Mesenchymal stem cell (in vitro differentiated cells and primary cell): ENCODE results near the gene ROCK2.
A peak's percentile ranks its signal among the peaks of the same experiment; 100 is the strongest.

Experiments used
- DNase-seq: peaks from one replicate; pipeline ENCODE4 v3.0.0-alpha.2; 2013
- H2AFZ ChIP-seq: one replicate; pipeline ENCODE4 v1.6.1; 2013; ENCODE audit warnings: low read depth, mild to moderate bottlenecking, control low read depth, inconsistent platforms, low read length, moderate library complexity
- H2AK5ac ChIP-seq: 2 replicates; pipeline ENCODE4 v1.6.1; 2013; ENCODE audit warnings: low read length, moderate library complexity, mild to moderate bottlenecking, inconsistent platforms; ENCODE audit not compliant: severe bottlenecking
- H2BK120ac ChIP-seq: one replicate; pipeline ENCODE4 v1.6.1; 2013; ENCODE audit warnings: low read depth, mild to moderate bottlenecking, inconsistent platforms, low read length, moderate library complexity
- H2BK12ac ChIP-seq, 2 experiments: one replicate each; pipeline ENCODE4 v1.6.1; 2013; ENCODE audit warnings: inconsistent platforms in 2 of 2, low read length in 2 of 2, mild to moderate bottlenecking in 2 of 2, moderate library complexity in 2 of 2, control low read depth in 1 of 2
- H2BK15ac ChIP-seq: one replicate; pipeline ENCODE4 v1.6.1; 2013; ENCODE audit warnings: mild to moderate bottlenecking, low read depth, inconsistent platforms; ENCODE audit not compliant: poor library complexity, severe bottlenecking
- H2BK5ac ChIP-seq: 2 replicates; pipeline ENCODE4 v1.6.1; 2013; ENCODE audit warnings: low read depth, mild to moderate bottlenecking, low read length, control low read depth, inconsistent platforms; ENCODE audit not compliant: poor library complexity, severe bottlenecking
- H3K14ac ChIP-seq, 2 experiments: one replicate each; pipeline ENCODE4 v1.6.1; 2013; ENCODE audit warnings: inconsistent platforms in 2 of 2, low read length in 2 of 2, control low read depth in 1 of 2, mild to moderate bottlenecking in 1 of 2, moderate library complexity in 1 of 2
- H3K18ac ChIP-seq, 2 experiments: one replicate each; pipeline ENCODE4 v1.6.1; 2013; ENCODE audit warnings: inconsistent platforms in 2 of 2, low read length in 2 of 2, control low read depth in 1 of 2, low read depth in 1 of 2, mild to moderate bottlenecking in 1 of 2
- H3K23ac ChIP-seq, 2 experiments: one replicate each; pipeline ENCODE4 v1.6.1; 2013; ENCODE audit warnings: inconsistent platforms in 2 of 2, low read length in 2 of 2, mild to moderate bottlenecking in 2 of 2, moderate library complexity in 2 of 2, control low read depth in 1 of 2
- H3K27ac ChIP-seq: 2 replicates; pipeline ENCODE4 v1.5.1; 2013; ENCODE audit warnings: mild to moderate bottlenecking, moderate library complexity, low read length, control low read depth, inconsistent platforms; ENCODE audit not compliant: poor library complexity, severe bottlenecking
- H3K27me3 ChIP-seq, 2 experiments: 2 replicates each; pipeline versions ENCODE4 v1.6.1 to v1.7.0; 2013; ENCODE audit warnings: low read length in 2 of 2, mild to moderate bottlenecking in 2 of 2, moderate library complexity in 2 of 2, control low read depth in 1 of 2, inconsistent platforms in 1 of 2; ENCODE audit not compliant: control insufficient read depth in 1 of 2, insufficient read depth in 1 of 2
- H3K36me3 ChIP-seq, 2 experiments: 2 replicates each; pipeline versions ENCODE4 v1.6.1 to v1.7.0; 2013; ENCODE audit warnings: low read length in 2 of 2, control low read depth in 1 of 2, inconsistent platforms in 1 of 2, low read depth in 1 of 2, mild to moderate bottlenecking in 1 of 2; ENCODE audit not compliant: insufficient read depth in 2 of 2, control insufficient read depth in 1 of 2
- H3K4ac ChIP-seq, 2 experiments: one replicate each; pipeline ENCODE4 v1.6.1; 2013; ENCODE audit warnings: inconsistent platforms in 2 of 2, low read length in 2 of 2, mild to moderate bottlenecking in 2 of 2, moderate library complexity in 2 of 2, control low read depth in 1 of 2, low read depth in 1 of 2
- H3K4me1 ChIP-seq: 2 replicates; pipeline ENCODE4 v1.6.1; 2013; ENCODE audit warnings: low read depth, low read length, control low read depth; ENCODE audit not compliant: control insufficient read depth, insufficient read depth
- H3K4me2 ChIP-seq: 2 replicates; pipeline ENCODE4 v1.6.1; 2013; ENCODE audit warnings: low read length, mild to moderate bottlenecking, inconsistent platforms; ENCODE audit not compliant: poor library complexity, severe bottlenecking
- H3K4me3 ChIP-seq, 2 experiments: 2 replicates each; pipeline versions ENCODE4 v1.5.1 to v1.7.0; 2013; ENCODE audit warnings: low read length in 2 of 2, mild to moderate bottlenecking in 2 of 2, control low read depth in 1 of 2, low read depth in 1 of 2; ENCODE audit not compliant: insufficient read depth in 1 of 2
- H3K79me1 ChIP-seq: replicated peaks from 2 replicates; pipeline ENCODE4 v1.6.1; 2013; ENCODE audit warnings: mild to moderate bottlenecking, control low read depth, low read length, inconsistent platforms; ENCODE audit not compliant: poor library complexity, severe bottlenecking
- H3K9ac ChIP-seq: 2 replicates; pipeline ENCODE4 v1.7.0; 2013; ENCODE audit warnings: mild to moderate bottlenecking, low read length, moderate library complexity
- H3K9me3 ChIP-seq: 2 replicates; pipeline ENCODE4 v1.7.0; 2013; ENCODE audit warnings: mild to moderate bottlenecking, low read length; ENCODE audit not compliant: control insufficient read depth
- H4K8ac ChIP-seq: one replicate; pipeline ENCODE4 v1.6.1; 2013; ENCODE audit warnings: inconsistent platforms, mild to moderate bottlenecking, low read length, moderate library complexity
- H4K91ac ChIP-seq: one replicate; pipeline ENCODE4 v1.6.1; 2013; ENCODE audit warnings: mild to moderate bottlenecking, low read length, inconsistent platforms
- WGBS: methylation state at CpG from one replicate; pipeline ENCODE4 v1.1.7; 2013; ENCODE audit warnings: mixed read lengths; 5-methylcytosine and 5-hydroxymethylcytosine counted together

The ROCK2 gene

DNA sequence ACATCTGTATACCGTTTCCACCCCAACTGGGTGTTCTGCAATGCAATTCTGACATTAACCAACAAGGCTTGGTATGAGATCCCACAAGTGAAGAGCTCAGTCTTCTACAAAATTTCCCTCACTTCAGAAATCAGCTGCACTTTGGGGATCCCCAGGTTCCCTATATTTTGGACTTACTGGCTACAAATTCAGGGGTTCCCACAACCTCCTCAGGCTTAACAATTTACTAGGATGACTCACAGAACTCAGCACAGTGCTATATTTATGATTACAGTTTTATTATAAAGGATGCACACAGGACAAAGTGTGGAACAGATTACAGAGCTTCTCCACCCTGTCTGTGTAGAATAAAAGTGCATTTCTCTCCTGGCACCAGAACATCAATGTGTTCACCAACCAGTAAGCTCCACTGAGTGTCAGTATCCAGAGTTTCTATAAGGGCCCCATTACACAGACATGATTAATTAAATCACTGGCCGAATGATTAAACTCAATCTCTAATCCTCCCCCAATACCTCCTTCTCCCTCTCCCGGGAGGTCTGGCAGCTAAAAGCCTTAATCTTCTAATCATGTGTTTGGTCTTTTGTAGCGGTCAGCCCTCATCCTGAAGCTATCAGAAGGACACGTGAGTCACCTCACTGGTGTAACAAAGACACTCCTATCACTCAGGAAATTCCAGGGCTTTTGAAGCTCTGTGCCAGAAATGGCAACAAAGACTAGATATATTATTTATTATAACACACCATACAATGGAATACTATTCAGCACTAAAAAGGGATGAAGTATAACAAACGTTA lies 104.6 kb downstream of the ROCK2 start:
- Histone ChIP-seq H3K9ac (no peak overlapping the region), H3K4ac (no peak overlapping the region), H3K27me3 (no peaks in the 10 kb centered on the region), H3K27ac (no peak overlapping the region), H3K4me3 (no peak overlapping the region), H4K8ac (no peak overlapping the region), H4K91ac (no peak overlapping the region), H3K4me1 (no peaks in the 10 kb centered on the region), H2AK5ac (no peak overlapping the region), H2BK15ac (no peak overlapping the region), H3K18ac (no peak overlapping the region), H2BK12ac (no peak overlapping the region), H2AFZ (no peak overlapping the region), H3K23ac (no peak overlapping the region), H2BK5ac (no peak overlapping the region), H3K4me2 (no peak overlapping the region), H3K79me1 (peaks cover 24% of the 10 kb centered on the region), H3K14ac (no peak overlapping the region), H3K9me3 (no peaks in the 10 kb centered on the region), H3K36me3 (peaks cover 0 to 25% of the 10 kb centered on the region in 2 experiments), H2BK120ac (no peak overlapping the region)
- WGBS, result 74% methylated on average over 5 of the region's 6 CpGs
- peak; percentile 27 for DNase-seq

DNA sequence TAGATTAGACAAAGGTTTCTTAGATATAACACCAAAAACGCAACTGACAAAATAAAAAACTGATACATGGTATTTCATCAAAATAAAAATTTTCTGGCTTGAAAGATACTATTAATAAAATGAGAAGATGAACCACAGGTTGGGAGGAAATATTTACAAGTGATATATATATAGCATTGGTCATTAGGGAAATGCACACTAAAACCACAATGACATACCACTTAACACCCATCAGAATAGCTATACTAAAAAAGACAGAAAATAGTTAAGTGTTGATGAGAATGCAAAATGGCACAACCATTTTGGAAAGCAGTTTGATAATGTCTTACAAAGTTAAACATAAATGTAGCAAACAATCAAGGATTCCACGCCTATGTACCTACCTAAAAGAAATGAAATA lies 105.3 kb downstream of the ROCK2 start:
- Histone ChIP-seq H3K4me2 (no peak overlapping the region), H2BK120ac (no peak overlapping the region), H4K8ac (no peak overlapping the region), H3K23ac (no peak overlapping the region), H2BK5ac (no peak overlapping the region), H2AFZ (no peak overlapping the region), H3K79me1 (peaks cover 21% of the 10 kb centered on the region), H3K4me3 (no peak overlapping the region), H3K27ac (no peak overlapping the region), H4K91ac (no peak overlapping the region), H2BK15ac (no peak overlapping the region), H3K18ac (no peak overlapping the region), H2AK5ac (no peak overlapping the region), H3K27me3 (no peaks in the 10 kb centered on the region), H3K9ac (no peak overlapping the region), H3K14ac (no peak overlapping the region), H3K36me3 (peaks cover 0 to 23% of the 10 kb centered on the region in 2 experiments), H3K4ac (no peak overlapping the region), H3K9me3 (no peaks in the 10 kb centered on the region), H2BK12ac (no peak overlapping the region), H3K4me1 (no peaks in the 10 kb centered on the region)
- DNase-seq, result no peak
- WGBS, result 90% methylated on average over 1 of the region's 2 CpGs

DNA sequence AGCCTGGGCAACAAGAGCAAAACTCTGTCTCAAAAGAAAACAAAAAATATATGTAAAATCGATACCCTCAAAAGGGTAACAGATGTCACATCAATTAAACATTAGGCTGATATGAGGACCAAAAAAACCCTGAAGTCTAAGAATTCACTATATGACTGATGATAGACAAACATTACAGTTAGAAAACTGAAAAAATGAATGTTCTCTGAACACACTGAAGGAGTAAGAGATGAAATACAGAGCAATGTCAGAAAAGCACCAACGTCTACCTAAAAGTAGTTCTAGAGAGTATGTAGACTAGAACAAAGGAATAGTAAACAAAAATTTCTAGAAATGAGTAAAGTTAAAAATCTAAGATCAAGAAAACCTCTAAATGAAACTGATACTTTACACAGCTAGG lies 107.3 kb downstream of the ROCK2 start:
- H2AFZ ChIP-seq, result no peak overlapping the region
- H3K18ac ChIP-seq, result no peak overlapping the region
- H2BK120ac ChIP-seq, result no peak overlapping the region
- no peak overlapping the region for H2BK12ac ChIP-seq
- H2AK5ac ChIP-seq, result no peak overlapping the region
- no peak overlapping the region for H3K4ac ChIP-seq
- no peak overlapping the region for H2BK5ac ChIP-seq
- H3K4me3 ChIP-seq, result no peak overlapping the region
- no peak overlapping the region for H3K4me2 ChIP-seq
- no peaks in the 10 kb centered on the region for H3K27me3 ChIP-seq
- H4K91ac ChIP-seq, result no peak overlapping the region
- no peak overlapping the region for H3K14ac ChIP-seq
- H3K4me1 ChIP-seq, result no peaks in the 10 kb centered on the region
- no peak overlapping the region for H3K9ac ChIP-seq
- H4K8ac ChIP-seq, result no peak overlapping the region
- H3K23ac ChIP-seq, result no peak overlapping the region
- H3K79me1 ChIP-seq, result peaks cover 15% of the 10 kb centered on the region
- H2BK15ac ChIP-seq, result no peak overlapping the region
- WGBS, result no CpG with 5 or more reads among the region's 2 CpGs
- peaks cover 0 to 19% of the 10 kb centered on the region in 2 experiments for H3K36me3 ChIP-seq
- H3K27ac ChIP-seq, result no peak overlapping the region
- no peak for DNase-seq
- no peaks in the 10 kb centered on the region for H3K9me3 ChIP-seq

DNA sequence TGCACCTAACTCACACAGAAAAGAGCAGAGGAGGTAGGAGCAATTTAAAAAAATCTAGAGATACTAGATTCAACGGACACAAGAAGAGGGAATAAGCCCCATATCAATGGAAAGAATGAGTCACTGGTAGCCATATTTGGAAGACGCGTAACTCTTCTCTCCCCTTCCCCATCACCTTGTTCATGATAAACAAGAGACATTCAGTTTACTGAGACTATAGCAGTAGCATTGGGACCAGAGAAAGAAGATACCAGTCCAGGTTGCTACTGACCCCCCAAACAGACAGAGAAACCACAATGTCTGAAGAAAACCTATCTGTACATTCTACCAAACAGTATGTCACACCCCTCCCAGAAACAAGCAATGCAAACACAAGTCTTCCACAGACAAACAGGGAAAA lies 108.1 kb downstream of the ROCK2 start:
- no peak overlapping the region for H2AFZ ChIP-seq
- H3K4me1 ChIP-seq, result no peaks in the 10 kb centered on the region
- no peak overlapping the region for H2BK120ac ChIP-seq
- no peak overlapping the region for H3K27ac ChIP-seq
- H3K9ac ChIP-seq, result no peak overlapping the region
- no peak overlapping the region for H3K18ac ChIP-seq
- no peak overlapping the region for H3K4ac ChIP-seq
- H3K79me1 ChIP-seq, result peaks cover 13% of the 10 kb centered on the region
- no peak overlapping the region for H2BK12ac ChIP-seq
- peak; percentile 32 for DNase-seq
- H3K27me3 ChIP-seq, result no peaks in the 10 kb centered on the region
- H3K4me3 ChIP-seq, result no peak overlapping the region
- H4K8ac ChIP-seq, result no peak overlapping the region
- H3K23ac ChIP-seq, result no peak overlapping the region
- no peak overlapping the region for H3K4me2 ChIP-seq
- H2BK15ac ChIP-seq, result no peak overlapping the region
- H4K91ac ChIP-seq, result no peak overlapping the region
- H2AK5ac ChIP-seq, result no peak overlapping the region
- 90% methylated on average over 2 of the region's 3 CpGs for WGBS
- H3K36me3 ChIP-seq, result peaks cover 0 to 16% of the 10 kb centered on the region in 2 experiments
- H3K9me3 ChIP-seq, result no peaks in the 10 kb centered on the region
- H3K14ac ChIP-seq, result no peak overlapping the region
- H2BK5ac ChIP-seq, result no peak overlapping the region
